SK-N-DZ (cell line): ENCODE results near the gene CADPS2.

ENCODE experiments used
- DNase-seq: peaks from one replicate; pipeline ENCODE4 v3.0.0-alpha.2; 2015; ENCODE audit warnings: low spot score

Gene CADPS2

GRCh38 chr7:122532406-122533269 lies 353.6 kb downstream of the CADPS2 start:
- peak; percentile 4 for DNase-seq

GRCh38 chr7:122528879-122529481 lies 357.3 kb downstream of the CADPS2 start:
- peak; percentile 14 for DNase-seq

DNA sequence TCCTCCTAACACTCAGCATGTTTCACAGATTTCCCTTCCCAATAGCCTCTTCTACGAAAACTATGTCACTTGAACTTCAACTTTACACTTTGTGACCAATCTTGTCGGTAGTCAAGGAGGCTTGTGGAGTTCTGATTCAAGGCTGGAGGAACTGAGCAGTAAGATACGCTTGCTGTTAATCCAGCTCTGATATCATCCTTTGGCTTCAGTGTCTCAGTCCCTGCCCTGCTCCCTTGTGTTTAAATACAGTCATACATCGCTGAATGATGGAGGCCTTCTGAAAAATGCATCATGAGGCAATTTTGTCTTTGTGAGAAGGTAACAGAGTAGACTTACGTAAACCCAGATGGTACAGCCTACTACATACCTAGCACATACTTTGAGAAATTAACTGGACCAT lies 360.9 kb downstream of the CADPS2 start:
- no peak for DNase-seq

- no peak for DNase-seq
These were observed 364.5 kb downstream of the CADPS2 start for GRCh38 chr7:122521767-122522166.

GRCh38 chr7:122520971-122521555 lies 365.2 kb downstream of the CADPS2 start:
- no peak for DNase-seq

GRCh38 chr7:122518488-122518887 lies 367.8 kb downstream of the CADPS2 start:
- DNase-seq, result no peak

DNA sequence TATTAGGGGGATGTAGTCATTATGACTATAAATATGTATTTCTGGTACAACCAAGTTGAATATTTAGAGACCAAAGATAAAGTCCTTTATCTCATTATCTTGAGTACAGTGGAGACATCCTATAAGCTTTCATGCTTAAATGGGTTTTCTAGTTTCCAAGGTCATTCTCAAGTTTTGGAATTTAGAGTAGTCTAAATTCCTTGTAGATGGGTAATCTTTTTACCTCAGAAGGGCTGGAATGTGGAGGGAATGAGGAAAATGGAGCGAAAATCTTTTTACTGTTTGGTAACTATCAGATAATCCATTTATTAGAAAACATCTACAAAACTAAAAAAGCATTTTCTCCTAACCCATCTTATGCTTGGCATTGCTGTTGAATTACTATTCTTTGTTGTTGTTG lies 368.7 kb downstream of the CADPS2 start:
- DNase-seq, result no peak

DNA sequence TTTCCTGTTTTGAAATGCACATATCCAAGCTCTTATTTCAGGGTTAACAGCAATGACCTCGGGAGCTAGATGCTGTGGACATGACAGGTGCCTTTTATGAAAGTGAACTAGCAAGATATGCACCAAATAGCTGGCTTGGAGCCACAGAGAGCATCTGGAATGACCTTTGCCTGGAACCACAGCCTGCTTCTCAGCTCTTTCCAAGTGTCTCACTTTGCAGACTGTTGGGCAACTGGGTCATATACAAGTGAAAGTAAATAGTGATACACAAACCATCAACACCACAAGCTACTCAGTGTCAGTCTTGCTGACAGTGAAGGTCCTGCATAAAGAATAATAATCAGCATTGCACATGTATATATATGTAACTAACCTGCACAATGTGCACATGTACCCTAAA lies 370.9 kb downstream of the CADPS2 start:
- no peak for DNase-seq

GRCh38 chr7:122511268-122511667 lies 375.0 kb downstream of the CADPS2 start:
- DNase-seq, result no peak

DNA sequence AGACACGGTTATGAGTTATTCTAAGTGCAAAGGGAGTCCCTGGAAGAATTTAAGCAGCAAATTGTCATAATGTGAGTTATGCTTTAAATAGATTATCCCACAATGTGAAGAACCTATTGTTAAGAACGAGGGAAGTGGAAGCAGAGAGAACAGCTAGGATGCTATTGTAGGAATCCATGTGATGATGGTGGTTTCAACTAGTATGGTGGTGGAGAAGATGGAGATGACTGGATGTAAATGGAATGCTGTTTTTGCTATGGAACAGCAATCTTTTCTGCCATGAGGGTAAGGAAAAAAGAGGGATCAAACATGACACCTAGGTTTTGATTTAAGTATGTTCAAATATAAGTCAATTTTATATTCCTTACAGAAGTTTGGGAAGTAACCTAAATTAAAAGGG lies 378.7 kb downstream of the CADPS2 start:
- no peak for DNase-seq

- no peak for DNase-seq
These were observed 394.3 kb downstream of the CADPS2 start for GRCh38 chr7:122492007-122492406.

DNA sequence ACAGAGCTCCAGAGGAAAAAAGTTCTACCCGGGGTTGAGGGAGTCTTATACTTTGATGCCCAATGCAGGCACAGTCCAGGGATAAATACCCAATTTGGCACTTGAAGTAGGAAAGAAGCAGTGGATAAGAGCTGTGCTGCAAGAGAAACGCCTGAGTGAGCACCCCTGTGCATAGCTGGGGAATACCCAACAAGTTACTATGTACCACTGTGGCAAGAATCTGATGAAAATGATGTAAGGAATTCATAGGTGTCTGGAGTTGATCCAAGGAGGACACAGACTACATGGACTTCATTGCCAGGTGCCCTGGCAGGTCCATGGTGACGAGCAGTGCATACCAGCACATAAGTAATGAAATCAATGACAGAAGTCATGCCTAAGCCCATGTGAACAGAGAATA lies 398.0 kb downstream of the CADPS2 start:
- DNase-seq, result no peak

GRCh38 chr7:122487131-122487530 lies 399.1 kb downstream of the CADPS2 start:
- DNase-seq, result no peak

DNA sequence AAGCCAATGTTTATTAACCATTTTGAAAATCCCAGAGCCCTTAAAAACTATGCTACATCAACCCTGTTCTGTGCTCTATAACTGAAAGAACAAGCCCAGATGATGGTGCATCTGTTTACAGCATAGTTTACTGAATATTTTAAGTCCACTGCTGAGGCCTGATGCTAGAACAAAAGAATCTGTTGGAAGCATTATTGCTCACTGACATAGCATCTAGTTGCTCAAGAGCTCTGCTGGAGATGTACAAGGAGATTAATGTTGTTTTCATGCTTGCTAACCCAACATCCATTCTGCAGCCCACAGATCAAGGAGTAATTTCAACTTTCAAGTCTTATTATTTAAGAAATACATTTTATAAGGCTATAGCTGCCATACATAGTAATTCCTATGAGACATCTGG lies 400.4 kb downstream of the CADPS2 start:
- DNase-seq, result no peak

- DNase-seq, result no peak
These were observed 404.0 kb downstream of the CADPS2 start for GRCh38 chr7:122482212-122482611.

GRCh38 chr7:122470859-122471258 lies 415.4 kb downstream of the CADPS2 start:
- DNase-seq, result no peak

- DNase-seq, result no peak
These were observed 417.3 kb downstream of the CADPS2 start for GRCh38 chr7:122468945-122469344.

DNA sequence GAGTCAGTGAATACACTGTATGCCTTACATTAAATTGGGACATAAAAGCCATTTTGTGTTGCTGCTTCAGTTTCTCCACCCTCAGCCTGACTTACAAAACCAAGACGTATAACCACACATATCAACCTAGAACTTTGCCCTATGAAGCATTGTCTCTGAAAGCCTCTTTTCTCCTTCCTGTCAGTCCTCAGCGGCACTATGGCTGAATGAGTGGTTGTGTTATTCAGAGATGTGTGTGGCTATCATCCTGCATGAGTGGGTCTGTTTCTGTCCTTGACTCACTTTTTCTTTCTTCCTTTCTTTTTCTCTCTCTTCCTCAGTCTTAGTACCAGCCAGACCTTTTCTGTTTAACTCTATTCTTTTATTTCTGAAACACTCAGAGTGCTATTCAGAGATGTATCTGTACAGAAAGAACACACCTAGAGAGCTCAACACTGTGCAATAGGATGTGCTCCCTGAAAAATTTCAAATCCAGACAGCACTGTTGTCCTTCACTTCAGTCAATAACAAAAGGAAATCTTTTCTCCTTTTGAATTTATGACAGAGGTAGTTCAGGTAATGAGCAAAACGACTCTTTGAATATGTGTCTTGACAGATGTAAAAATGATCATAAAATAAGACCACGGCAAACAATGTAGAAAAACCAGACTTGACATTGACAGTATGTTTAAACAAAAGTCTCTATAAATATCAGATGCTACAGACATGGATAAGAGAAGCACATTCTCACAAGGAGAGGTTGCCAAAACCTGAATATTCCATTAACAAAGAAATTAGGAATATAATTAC lies 418.4 kb downstream of the CADPS2 start:
- DNase-seq, result no peak

DNA sequence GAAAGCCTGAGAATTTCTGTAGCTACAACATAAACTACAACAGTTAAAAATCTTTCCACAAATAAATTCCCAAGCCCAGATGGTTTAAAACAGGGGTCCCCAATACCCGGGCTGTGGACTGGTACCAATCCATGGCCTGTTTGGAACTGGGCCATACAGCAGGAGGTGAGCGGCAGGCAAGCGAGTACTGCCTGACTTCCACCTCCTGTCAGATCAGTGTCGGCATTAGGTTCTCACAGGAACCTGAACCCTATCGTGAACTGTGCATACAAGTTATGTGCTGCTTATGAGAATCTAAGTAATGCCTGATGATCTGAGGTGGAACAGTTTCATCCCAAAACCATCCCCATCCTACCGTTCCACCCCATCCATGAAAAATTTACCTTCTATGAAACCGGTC lies 421.0 kb downstream of the CADPS2 start:
- DNase-seq, result no peak

- no peak for DNase-seq
These were observed 422.6 kb downstream of the CADPS2 start for GRCh38 chr7:122463631-122464030.

GRCh38 chr7:122460936-122461335 lies 425.3 kb downstream of the CADPS2 start:
- no peak for DNase-seq

DNA sequence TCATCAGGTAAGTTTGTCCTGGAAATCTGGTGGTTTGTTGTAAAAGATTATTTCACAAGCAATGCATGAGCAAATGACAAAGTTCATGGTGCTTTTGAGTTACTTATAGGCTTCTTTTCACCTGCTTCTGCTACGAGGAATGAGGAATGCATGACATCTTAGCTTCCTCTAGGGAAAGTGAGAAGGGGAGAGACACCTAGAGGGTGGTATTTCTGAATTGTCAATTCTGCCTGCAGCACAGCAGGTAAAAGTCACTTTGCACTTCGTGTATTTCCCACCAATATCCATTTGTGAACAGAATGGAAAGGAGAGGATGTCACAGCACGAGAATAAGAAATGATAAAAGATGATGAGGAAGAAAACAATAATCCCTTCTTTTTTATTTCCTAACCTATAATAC lies 428.3 kb downstream of the CADPS2 start:
- no peak for DNase-seq
